HG03432 (cell line): ENCODE results near the gene PCBP3.
"Not testable (repeated sequence)": the region's sequence is repeated elsewhere in the genome, so short reads cannot be mapped to it uniquely, and the experiment has no call there.

Experiments
- ATAC-seq: cut with Tn5 transposase; IDR thresholded peaks from one replicate; pipeline ENCODE4 v1.9.1; 2021; ENCODE audit warnings: mild to moderate bottlenecking, moderate library complexity; ENCODE audit not compliant: unreplicated experiment

The PCBP3 gene

GRCh38 chr21:45887120-45887611 is 243.6 kb downstream of the PCBP3 start:
- no peak for ATAC-seq

GRCh38 chr21:45887788-45888187 is 244.3 kb downstream of the PCBP3 start:
- no peak for ATAC-seq

GRCh38 chr21:45888386-45889009 is 245.0 kb downstream of the PCBP3 start:
- no peak for ATAC-seq

- no peak for ATAC-seq
These were observed 245.7 kb downstream of the PCBP3 start for GRCh38 chr21:45889256-45889655.

- no peak for ATAC-seq
These were observed 246.4 kb downstream of the PCBP3 start for GRCh38 chr21:45889961-45890360.

- no peak for ATAC-seq
These were observed 248.0 kb downstream of the PCBP3 start for GRCh38 chr21:45891388-45892155.

- no peak for ATAC-seq
These were observed 248.8 kb downstream of the PCBP3 start for GRCh38 chr21:45892156-45892915.

- ATAC-seq = no peak
These were observed 249.6 kb downstream of the PCBP3 start for GRCh38 chr21:45892916-45893739.

GRCh38 chr21:45893740-45894449 is 250.4 kb downstream of the PCBP3 start:
- ATAC-seq = no peak

GRCh38 chr21:45894450-45894825 is 250.9 kb downstream of the PCBP3 start:
- no peak for ATAC-seq

GRCh38 chr21:45894906-45895777 is 251.6 kb downstream of the PCBP3 start:
- no peak for ATAC-seq

- no peak for ATAC-seq
These were observed 252.3 kb downstream of the PCBP3 start for GRCh38 chr21:45895778-45896370.

- ATAC-seq = not testable (repeated sequence)
These were observed 252.9 kb downstream of the PCBP3 start for GRCh38 chr21:45896431-45896830.

- no peak for ATAC-seq
These were observed 253.9 kb downstream of the PCBP3 start for GRCh38 chr21:45897191-45898027.

- no peak for ATAC-seq
These were observed 254.5 kb downstream of the PCBP3 start for GRCh38 chr21:45898028-45898350.

GRCh38 chr21:45898781-45899180 is 255.3 kb downstream of the PCBP3 start:
- no peak for ATAC-seq

- ATAC-seq = no peak
These were observed 255.9 kb downstream of the PCBP3 start for GRCh38 chr21:45899317-45900033.
